ENCODE measurements around the gene CFAP69.
"Not testable (repeated sequence)": the region's sequence is repeated elsewhere in the genome, so short reads cannot be mapped to it uniquely, and the experiment has no call there.

Gene CFAP69

DNA sequence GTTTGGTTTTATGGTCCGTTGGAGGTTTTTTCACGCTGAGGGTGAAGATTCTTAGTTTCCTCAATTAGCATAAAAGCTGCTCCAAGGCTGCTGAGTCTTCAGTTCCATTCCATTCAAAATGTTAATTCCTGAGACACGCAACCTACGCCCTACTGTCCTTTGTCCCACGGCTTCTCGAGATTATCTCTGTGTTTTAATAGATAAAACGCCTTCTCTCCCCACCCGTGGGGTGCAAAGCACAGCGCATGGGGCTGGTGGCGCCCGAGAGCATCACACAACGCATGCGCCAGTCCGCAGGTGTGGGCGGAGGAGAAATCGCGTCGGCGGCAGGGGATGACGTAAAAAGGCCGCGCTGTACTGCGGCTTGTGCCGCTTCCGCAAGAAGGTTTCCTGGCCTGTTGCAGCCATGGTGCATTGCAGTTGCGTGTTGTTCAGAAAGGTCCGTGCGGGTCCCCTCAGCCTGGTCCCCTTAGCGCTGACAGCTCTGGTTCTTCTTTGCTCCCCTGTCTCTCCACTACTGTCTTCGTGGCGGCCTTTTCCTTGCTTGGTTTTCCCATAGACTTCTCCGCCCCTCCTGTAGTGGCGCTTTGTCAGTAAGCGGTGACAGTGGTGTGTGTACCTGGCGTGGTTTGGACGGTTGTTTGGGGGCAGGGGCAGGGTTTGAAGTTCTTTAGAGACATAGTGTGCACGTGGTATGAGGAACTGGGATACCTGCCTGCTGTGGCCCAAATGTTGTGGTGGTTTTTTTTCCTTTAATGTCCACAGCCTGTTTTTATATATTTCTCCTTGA is 101.6 kb downstream of the CFAP69 start, which contains the start of gene GTPBP10:
TSS of gene GTPBP10 (plus strand) at position 381 of the 790 bp plus-strand sequence. CDS start at position 407, 26 bp downstream.
- peaks cover 7% of the 10 kb centered on the region; the same call in 1 of the 2 replicates for H3K4me1 ChIP-seq (ENCODE audit: insufficient read depth, low read length)
- H3K27ac ChIP-seq (ENCODE audit: low read depth, low read length) = peak within 1 kb of the TSS; percentile 77
- H3K27me3 ChIP-seq (ENCODE audit: insufficient read depth, low read length) = no peaks in the 10 kb centered on the region
- H3K9ac ChIP-seq (ENCODE audit: low read depth, low read length) = peak within 1 kb of the TSS; percentile 88
- under 1% methylated on average over 37 of the region's 37 CpGs for WGBS
- no peaks in the 10 kb centered on the region for H3K36me3 ChIP-seq (ENCODE audit: insufficient read depth, low read length)
- no peaks in the 10 kb centered on the region for H3K9me3 ChIP-seq (ENCODE audit: insufficient read depth, low read depth, low read length)
- H3K4me3 ChIP-seq (ENCODE audit: low read length) = peak within 1 kb of the TSS; percentile 87

DNA sequence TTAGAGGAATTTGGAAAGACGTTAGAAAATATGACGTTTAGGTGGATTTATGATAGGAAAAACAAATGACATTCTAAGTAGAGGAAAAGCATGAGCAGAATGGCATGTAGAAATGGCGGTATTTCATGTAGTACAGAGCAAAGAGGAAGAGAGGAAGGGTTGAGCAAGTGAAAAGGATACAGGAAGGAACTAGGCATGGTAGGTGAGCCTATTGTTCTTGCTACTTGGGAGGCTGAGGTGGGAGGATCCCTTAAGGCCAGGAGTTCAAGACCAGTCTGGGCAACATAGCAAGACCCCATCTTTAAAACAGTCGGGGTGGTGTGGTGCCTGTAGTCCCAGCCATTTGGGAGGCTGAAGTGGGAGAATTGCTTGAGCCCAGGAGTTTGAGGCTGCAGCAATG is 102.8 kb downstream of the CFAP69 start:
- Histone ChIP-seq H3K27ac (ENCODE audit: low read depth, low read length) (no peak overlapping the region), H3K27me3 (ENCODE audit: insufficient read depth, low read length) (no peaks in the 10 kb centered on the region), H3K9ac (ENCODE audit: low read depth, low read length) (no peak overlapping the region), H3K4me1 (ENCODE audit: insufficient read depth, low read length) (peaks cover 7% of the 10 kb centered on the region; the same call in 1 of the 2 replicates), H3K4me3 (ENCODE audit: low read length) (peak overlapping the region; percentile 87), H3K9me3 (ENCODE audit: insufficient read depth, low read depth, low read length) (no peaks in the 10 kb centered on the region), H3K36me3 (ENCODE audit: insufficient read depth, low read length) (no peaks in the 10 kb centered on the region)
- 92% methylated on average over 4 of the region's 4 CpGs for WGBS

DNA sequence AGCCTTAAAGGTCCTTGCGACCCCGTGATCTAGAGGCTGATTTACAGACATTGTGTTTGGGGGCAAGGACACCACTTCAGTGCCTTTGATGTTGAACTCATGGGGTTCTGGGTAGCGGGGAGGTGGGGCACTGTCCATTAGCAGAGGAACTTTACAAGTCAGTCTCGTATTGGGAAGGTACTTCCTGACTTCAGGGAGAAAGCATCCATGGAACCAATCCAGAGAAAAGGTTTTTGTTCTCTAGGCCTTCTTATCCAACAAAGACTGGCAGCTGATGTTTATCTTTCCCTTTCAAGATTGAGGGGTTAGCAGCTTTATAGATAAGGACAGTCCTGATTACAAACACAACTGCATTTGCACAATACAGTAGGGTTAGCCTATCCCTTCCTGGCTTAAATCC is 104.3 kb downstream of the CFAP69 start:
- H3K27me3 ChIP-seq (ENCODE audit: insufficient read depth, low read length) = no peaks in the 10 kb centered on the region
- no peak overlapping the region for H3K4me3 ChIP-seq (ENCODE audit: low read length)
- H3K36me3 ChIP-seq (ENCODE audit: insufficient read depth, low read length) = peaks cover 10% of the 10 kb centered on the region
- no peak overlapping the region for H3K9ac ChIP-seq (ENCODE audit: low read depth, low read length)
- WGBS = 90% methylated on average over 4 of the region's 4 CpGs
- no peaks in the 10 kb centered on the region for H3K9me3 ChIP-seq (ENCODE audit: insufficient read depth, low read depth, low read length)
- H3K27ac ChIP-seq (ENCODE audit: low read depth, low read length) = no peak overlapping the region
- H3K4me1 ChIP-seq (ENCODE audit: insufficient read depth, low read length) = peaks cover 7% of the 10 kb centered on the region; the same call in 1 of the 2 replicates

DNA sequence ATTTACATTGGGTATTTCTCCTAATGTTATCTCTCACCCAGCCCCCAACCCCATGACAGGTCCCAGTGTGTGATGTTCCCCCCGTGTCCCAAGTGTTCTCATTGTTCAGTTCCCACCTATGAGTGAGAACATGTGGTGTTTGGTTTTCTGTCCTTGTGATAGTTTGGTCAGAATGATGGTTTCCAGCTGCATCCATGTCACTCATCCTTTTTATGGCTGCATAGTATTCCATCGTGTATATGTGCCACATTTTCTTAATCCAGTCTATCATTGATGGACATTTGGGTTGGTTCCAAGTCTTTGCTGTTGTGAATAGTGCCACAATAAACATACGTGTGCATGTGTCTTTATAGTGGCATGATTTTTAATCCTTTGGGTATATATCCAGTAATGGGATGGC is 105.1 kb downstream of the CFAP69 start:
- H3K27me3 ChIP-seq (ENCODE audit: insufficient read depth, low read length); H3K4me3 ChIP-seq (ENCODE audit: low read length); H3K9me3 ChIP-seq (ENCODE audit: insufficient read depth, low read depth, low read length); H3K4me1 ChIP-seq (ENCODE audit: insufficient read depth, low read length); H3K9ac ChIP-seq (ENCODE audit: low read depth, low read length); H3K27ac ChIP-seq (ENCODE audit: low read depth, low read length): not testable (repeated sequence)
- WGBS = 86% methylated on average over 2 of the region's 3 CpGs
- H3K36me3 ChIP-seq (ENCODE audit: insufficient read depth, low read length) = peaks cover 17% of the 10 kb centered on the region

DNA sequence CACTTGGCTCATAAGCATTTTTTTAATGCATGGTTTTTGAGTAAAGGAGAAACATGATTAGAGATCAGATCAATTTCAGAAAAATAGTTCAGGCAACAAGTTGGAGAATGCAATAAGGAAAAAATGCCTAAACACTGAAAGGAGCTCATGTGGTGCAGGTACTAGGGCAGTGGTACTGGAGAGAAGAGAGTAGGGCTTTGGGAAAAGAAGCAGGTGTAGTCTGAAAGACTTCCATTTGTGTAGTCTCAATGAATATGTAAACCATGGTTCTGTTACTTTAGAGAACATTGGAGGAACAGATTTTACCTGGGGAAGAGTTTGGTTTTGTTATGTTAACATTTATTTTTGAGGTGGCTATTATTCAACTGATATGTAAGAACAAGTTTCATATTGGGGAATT is 107.0 kb downstream of the CFAP69 start:
- Histone ChIP-seq H3K36me3 (ENCODE audit: insufficient read depth, low read length) (peaks cover 36% of the 10 kb centered on the region), H3K4me1 (ENCODE audit: insufficient read depth, low read length) (peaks cover 4% of the 10 kb centered on the region; the same call in 1 of the 2 replicates), H3K27ac (ENCODE audit: low read depth, low read length) (no peak overlapping the region), H3K4me3 (ENCODE audit: low read length) (no peak overlapping the region), H3K27me3 (ENCODE audit: insufficient read depth, low read length) (no peaks in the 10 kb centered on the region), H3K9me3 (ENCODE audit: insufficient read depth, low read depth, low read length) (peaks cover 3% of the 10 kb centered on the region; the same call in 1 of the 2 replicates), H3K9ac (ENCODE audit: low read depth, low read length) (no peak overlapping the region)

Measured in HUES64 (cell line).